ENCODE measurements around the gene BCL11B.

Gene BCL11B

GRCh38 chr14:99206090-99206489 lies 65.9 kb downstream of the BCL11B start:
- TF ChIP-seq CTCF (IDR thresholded peaks at IDR 0.05; ENCODE audit: extremely low read depth, missing control alignments) = no peak
- DNase-seq (ENCODE audit: low spot score) = no peak

GRCh38 chr14:99205086-99205688 lies 66.8 kb downstream of the BCL11B start:
- TF ChIP-seq CTCF (IDR thresholded peaks at IDR 0.05; ENCODE audit: extremely low read depth, missing control alignments) = no peak

GRCh38 chr14:99203801-99204200 lies 68.2 kb downstream of the BCL11B start:
- no peak for DNase-seq (ENCODE audit: low spot score)
- TF ChIP-seq CTCF (IDR thresholded peaks at IDR 0.05; ENCODE audit: extremely low read depth, missing control alignments) = no peak

More at GRCh38 chr14:99205086-99205688, 66.8 kb downstream of the BCL11B start:
- DNase-seq (ENCODE audit: low spot score) = no peak

- no peak for TF ChIP-seq CTCF (IDR thresholded peaks at IDR 0.05; ENCODE audit: extremely low read depth, missing control alignments)
- no peak for DNase-seq (ENCODE audit: low spot score)
Observed at GRCh38 chr14:99203080-99203479, 68.9 kb downstream of the BCL11B start.

- TF ChIP-seq CTCF (IDR thresholded peaks at IDR 0.05; ENCODE audit: extremely low read depth, missing control alignments) = no peak
Observed at GRCh38 chr14:99202516-99202915, 69.5 kb downstream of the BCL11B start.

GRCh38 chr14:99201351-99202073 lies 70.5 kb downstream of the BCL11B start:
- no peak for DNase-seq (ENCODE audit: low spot score)
- TF ChIP-seq CTCF (IDR thresholded peaks at IDR 0.05; ENCODE audit: extremely low read depth, missing control alignments) = no peak

More at GRCh38 chr14:99202516-99202915, 69.5 kb downstream of the BCL11B start:
- no peak for DNase-seq (ENCODE audit: low spot score)

- no peak for DNase-seq (ENCODE audit: low spot score)
- TF ChIP-seq CTCF (IDR thresholded peaks at IDR 0.05; ENCODE audit: extremely low read depth, missing control alignments) = no peak
Observed at GRCh38 chr14:99200654-99201005, 71.4 kb downstream of the BCL11B start.

Data from GM20000 (cell line).